Fibroblast of upper back skin (primary cell): Measurements from ENCODE around the gene SNX8.

Experiments
- DNase-seq: peaks from one replicate; pipeline ENCODE4 v3.0.0-alpha.2; 2013

The SNX8 gene

GRCh38 chr7:2258661-2259365 lies 55.4 kb downstream of the SNX8 start:
- no peak for DNase-seq

- no peak for DNase-seq
Measured at GRCh38 chr7:2257651-2258050, 56.6 kb downstream of the SNX8 start.

- DNase-seq = no peak
Measured at GRCh38 chr7:2257046-2257551, 57.1 kb downstream of the SNX8 start.

- no peak for DNase-seq
Measured at GRCh38 chr7:2256306-2257045, 57.8 kb downstream of the SNX8 start.

GRCh38 chr7:2255145-2256139 lies 58.8 kb downstream of the SNX8 start:
- no peak for DNase-seq

GRCh38 chr7:2254429-2255144 lies 59.7 kb downstream of the SNX8 start:
- DNase-seq = no peak

GRCh38 chr7:2253525-2254244 lies 60.6 kb downstream of the SNX8 start:
- no peak for DNase-seq

- no peak for DNase-seq
Measured at GRCh38 chr7:2253021-2253420, 61.2 kb downstream of the SNX8 start.

- no peak for DNase-seq
Measured at GRCh38 chr7:2251841-2252771, 62.1 kb downstream of the SNX8 start.

- DNase-seq = no peak
Measured at GRCh38 chr7:2251381-2251780, 62.9 kb downstream of the SNX8 start.

- no peak for DNase-seq
Measured at GRCh38 chr7:2249744-2250323, 64.4 kb downstream of the SNX8 start.

- peak; percentile 94 for DNase-seq
Measured at GRCh38 chr7:2248984-2249694, 65.1 kb downstream of the SNX8 start.

- no peak for DNase-seq
Measured at GRCh38 chr7:2247141-2247995, 66.9 kb downstream of the SNX8 start.

- DNase-seq = no peak
Measured at GRCh38 chr7:2245883-2246675, 68.2 kb downstream of the SNX8 start.

GRCh38 chr7:2244404-2244995 lies 69.7 kb downstream of the SNX8 start:
- DNase-seq = no peak

- DNase-seq = no peak
Measured at GRCh38 chr7:2243458-2243857, 70.8 kb downstream of the SNX8 start.
